Stimulated activated CD4-positive, alpha-beta T cell treated with anti-CD3 and anti-CD28 coated beads, TNF-alpha, amount 100 ng/mL, for 4 hours (primary cell): Measurements from ENCODE around the gene SUV39H2.
"Not testable (repeated sequence)": the region's sequence is repeated elsewhere in the genome, so short reads cannot be mapped to it uniquely, and the experiment has no call there.

ENCODE experiments used
- DNase-seq, 3 experiments: peaks; one replicate each; pipeline ENCODE4 v3.0.0-alpha.2; 2020; ENCODE audit warnings: low read depth in 3 of 3

The SUV39H2 gene

DNA sequence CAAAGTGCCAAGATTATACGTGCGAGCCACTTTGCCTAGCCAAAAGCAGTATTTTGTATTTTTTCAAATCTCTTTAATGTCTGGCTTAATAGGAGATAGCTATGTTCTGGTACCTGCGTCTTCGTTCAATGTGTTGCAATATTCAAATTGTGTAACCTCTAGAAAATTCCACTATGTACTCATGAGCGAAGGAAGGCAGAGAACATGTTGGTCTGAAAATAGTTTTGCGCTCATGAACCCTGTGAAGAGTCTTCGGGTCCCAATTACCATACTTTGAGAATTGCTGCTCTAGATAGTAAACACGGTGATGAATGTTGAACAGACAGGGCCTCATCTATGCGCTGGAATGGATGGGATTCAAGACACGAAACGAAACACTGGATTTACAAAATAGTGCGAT lies 2.7 kb upstream of the SUV39H2 start:
- no peak for DNase-seq

DNA sequence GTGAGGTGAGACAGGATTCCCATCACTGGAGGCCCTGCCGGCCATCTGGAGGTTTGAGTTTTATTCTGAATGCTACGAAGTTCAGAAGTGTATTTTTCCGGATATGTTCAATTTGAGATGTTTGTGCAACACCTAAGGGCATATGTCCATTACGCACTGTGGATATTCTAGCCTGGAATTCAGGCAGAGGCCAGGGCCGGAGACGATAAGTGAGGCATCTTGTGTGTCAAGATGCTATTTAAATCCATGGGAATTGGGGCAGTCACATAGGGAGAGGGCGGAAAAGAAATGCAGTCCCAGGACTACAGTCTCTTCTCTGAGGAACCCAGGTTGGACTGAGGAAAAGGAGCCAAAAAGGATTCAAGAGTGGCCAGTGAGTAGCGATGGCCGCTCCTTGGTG lies 1.9 kb upstream of the SUV39H2 start:
- DNase-seq, result no peak

DNA sequence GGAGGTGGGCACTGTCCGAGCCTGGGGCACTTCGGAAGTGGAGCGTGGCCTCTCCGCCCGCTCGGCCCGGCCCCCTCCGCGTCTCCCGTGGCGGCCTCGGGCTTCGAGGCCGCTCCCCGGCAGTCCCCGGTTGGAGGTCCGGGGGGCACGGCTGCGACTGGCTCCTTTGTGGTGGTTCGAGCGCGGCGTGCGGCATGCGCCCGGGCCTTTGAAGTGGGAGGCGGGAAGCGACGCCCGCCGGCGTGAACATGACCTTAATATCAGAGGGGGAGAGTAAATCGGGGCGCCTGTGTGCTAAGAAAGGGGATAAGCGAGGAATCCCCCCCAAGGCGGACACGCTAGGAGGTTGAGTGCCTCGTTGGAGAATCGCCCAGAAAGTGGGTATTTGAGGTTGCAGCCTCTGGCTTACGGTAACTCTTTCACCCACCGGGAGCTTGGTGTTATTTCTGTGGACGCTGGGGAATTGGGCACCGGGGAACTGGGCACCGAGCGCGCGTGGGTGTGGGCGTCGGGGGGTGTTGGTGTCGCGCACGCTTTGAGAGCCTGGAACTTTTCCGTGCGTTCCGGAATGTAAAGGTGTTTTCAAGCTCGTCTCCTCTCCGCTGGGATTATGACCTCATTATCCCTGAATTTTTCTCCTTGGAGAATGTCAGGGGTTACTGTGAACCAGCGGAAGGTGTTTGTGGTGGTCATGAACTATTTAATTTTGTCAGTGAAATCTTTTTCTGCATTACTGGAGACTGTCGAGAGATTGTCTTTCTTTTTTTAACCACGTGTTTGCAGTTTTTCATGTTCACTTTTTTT lies 660 bp downstream of the SUV39H2 start:
- peak; percentile 18 to 26 (median 20) for DNase-seq

DNA sequence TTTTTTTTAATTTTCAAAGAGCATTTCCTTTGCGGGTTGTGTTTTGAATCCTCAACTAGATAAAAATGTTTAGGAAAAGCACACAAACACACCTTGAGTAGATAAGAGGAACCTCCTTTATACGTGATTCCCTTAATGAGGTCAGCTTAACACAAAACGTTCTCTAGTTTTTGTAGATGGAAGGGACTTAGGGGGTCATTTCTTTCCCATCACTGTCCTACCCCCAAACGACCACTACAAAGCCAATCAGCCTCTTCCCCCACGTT lies 1.2 kb downstream of the SUV39H2 start:
- no peak for DNase-seq

DNA sequence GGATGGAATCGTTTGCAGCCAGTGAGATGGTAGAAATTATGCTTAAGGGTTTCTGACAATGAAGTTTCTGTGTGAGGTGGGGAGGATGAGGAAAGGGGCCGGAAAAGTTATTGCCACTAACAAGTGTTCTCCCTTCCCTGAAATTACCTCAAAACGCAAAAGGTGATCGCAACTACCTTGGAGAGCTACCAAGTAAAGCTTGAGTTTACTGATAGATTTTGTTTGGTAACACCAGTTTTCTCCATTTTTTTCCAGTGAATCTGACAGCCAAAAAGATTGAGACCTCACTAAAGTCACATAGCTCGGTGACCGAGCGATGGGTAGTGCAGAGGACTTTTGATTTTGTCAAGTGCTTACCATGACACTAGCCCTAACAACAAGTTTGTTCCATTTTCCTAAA lies 1.6 kb downstream of the SUV39H2 start:
- DNase-seq, result no peak

DNA sequence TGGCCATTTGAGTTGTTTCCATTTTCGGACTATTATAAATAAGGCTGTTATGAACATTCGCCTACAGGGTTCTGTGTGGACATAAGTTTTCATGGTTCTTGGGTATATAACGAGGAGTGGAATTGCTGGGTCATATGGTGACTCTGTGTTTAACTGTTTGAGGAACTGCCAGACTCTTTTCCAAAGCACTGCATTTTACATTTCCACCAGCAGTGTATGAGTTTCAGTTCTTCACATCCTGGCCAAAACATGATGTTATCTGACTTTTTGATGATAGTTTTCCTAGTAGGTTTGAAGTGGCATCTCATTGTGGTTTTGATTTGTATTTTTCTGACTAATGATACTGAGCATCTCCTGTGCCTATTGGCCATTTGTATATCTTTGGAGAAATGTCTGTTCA lies 5.4 kb downstream of the SUV39H2 start:
- DNase-seq, result no peak

DNA sequence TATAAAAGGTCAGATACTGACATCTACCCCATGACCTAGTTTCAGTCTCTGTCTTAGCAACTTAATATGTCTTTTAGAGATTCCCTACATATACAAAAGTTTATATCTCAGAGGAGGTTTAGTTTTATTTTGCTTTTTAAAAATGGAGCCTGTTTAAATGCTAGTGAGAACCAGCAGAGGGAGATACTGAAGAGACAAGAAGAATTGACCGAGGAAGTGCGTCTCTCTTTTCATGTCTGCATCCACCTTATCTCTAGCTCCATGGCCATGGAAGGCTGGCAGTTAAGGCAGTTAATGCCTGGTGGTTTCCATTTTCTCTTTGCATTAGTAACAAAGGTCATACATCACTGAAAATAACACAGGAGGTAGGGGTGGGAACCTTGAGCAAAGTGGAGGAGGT lies 10.7 kb downstream of the SUV39H2 start:
- DNase-seq, result no peak

DNA sequence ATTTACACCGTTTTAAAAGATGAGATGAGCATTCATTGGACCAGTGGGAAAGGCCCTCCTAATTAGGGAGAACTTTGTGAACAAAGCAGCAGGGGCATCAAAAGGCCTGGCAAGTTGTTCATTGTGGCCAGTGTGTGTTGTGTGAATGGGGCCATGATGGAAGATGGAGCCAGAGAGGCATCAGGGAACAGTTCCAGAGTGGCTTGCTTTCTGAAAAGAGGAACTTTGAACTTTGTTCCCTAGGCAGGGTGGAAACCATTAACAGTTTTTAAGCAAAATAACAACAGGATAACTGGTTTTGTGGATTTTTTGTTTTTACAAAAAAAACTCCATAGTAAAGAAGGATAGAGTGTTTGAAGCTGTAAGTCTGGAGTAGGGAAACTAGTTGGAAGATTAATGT lies 12.5 kb downstream of the SUV39H2 start:
- DNase-seq, result no peak

DNA sequence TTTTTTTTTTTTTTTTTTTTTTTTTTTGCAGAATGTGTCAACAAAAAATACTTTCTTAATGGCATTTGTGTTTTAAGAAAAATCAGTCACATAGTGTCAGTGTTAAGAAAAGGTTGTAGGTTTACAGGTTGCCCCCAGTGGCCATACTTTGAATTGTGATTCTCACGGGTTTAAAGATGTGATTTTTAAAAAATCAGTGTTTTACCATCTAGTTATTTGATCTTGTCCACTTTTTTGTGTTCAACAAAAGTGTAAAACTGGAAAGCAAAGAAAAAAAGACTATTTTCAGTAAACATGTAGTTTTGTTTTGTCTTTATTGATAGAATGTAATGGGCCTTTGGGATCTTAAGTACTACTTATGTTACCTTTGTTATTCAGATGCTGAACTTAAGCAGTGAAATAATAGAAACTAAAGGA lies 25.7 kb downstream of the SUV39H2 start:
- DNase-seq, result no peak

DNA sequence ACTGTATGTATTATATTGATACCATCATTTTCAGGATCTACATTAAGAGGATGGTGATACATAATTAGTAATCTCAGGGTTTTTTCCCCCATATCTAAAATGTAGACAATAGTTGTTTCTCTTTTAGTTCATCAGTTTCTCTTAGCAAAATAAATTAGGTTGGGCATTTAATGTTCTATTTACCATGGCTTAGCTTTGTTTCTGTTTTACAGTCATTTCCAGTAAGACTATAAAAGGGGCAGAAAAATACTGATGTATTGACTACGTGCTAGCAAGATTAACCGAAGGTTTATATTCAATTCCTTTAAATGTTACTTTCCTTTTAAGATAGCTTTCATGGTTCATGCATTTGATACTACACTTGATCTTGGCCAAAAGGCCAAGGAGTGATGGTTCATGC lies 26.2 kb downstream of the SUV39H2 start:
- DNase-seq, result no peak

DNA sequence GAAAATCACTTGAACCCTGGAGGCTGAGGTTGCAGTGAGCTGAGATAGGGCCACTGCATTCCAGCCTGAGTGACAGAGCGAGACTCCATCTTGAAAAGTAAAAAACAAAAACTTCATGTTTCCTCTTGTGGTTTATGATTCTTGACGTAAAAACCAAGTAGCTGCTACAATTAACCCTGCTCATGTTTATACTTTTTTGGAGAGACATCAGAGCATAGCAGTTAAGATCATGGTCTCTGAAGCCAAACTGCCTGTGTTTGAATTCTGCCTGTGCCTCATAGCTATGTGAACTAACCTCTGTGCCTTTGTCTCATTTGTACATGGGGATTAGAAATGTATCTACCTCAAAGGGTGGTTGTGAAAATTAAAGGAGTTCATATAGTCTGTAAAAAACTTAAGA lies 27.2 kb downstream of the SUV39H2 start:
- no peak for DNase-seq

DNA sequence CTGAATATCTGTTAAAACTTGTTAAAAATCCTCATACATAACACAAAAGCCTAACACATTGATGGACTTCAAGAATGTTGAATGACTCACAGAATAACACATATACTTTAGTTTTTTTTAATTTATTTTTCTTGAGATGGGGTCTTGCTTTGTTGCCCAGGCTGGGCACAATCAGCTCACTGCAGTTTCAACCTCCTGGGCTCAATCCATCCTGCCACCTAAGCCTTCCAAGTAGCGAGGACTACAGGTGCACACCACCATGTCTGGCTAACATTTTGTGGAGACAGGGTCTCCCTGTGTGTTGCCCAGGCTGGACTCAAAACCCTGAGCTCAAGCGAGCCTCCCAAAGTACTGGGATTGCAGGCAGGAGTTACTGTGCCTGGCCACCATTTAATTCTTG lies 28.1 kb downstream of the SUV39H2 start:
- no peak for DNase-seq

DNA sequence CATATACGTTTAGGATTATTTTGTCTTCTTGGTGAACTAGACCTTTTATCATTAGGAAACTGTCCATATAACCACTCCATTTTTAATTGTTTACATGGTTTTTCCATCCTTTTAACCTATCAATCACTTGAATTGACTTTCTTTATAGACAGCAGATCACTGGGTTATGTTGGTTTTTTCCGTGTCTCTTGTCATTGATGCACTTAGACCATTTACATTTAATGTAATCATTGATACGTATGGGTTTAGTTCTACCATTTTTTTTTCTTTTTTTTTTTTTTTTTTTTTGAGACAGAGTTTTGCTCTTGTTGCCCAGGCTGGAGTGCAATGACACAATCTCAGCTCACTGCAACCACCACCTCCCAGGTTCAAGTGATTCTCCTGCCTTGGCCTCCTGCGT lies 28.9 kb downstream of the SUV39H2 start:
- DNase-seq, result not testable (repeated sequence)

DNA sequence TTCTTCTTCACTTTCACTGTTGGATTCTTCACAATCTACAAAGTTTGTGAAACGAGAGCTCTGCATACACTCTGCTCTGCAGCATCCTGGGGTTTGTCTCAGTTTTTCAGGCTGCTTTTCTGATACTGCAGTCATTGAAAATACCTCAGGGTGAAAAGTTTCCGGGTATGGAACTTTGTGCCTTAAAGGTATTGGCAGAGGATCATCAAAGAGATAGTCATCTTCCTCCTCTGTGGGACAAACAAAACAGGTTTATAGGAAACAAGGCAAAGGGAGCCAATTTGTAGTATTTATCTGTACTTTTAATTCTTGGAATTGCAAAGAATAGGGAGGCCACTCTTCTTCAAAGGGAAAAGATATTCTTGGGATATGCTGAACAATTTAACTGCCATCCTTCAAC lies 30.4 kb downstream of the SUV39H2 start:
- no peak for DNase-seq

DNA sequence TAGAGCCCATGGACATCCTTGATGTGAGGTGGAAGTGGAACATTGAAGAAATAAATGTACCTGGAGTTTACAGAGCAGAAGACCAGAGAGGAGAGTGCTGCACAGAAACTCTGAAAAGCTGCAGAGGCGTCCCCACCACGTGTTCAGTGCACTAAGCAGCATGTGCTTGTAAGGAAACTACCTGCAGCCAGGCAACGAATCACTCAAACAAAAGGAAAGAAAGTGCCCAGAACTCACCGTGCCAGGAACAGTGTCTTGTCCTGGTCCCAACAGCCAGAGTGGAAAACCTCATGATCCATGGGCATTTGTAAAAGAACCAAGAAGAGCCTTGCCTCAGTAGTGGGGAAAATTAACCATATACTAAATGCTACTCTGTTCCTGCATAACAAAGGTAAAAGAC lies 32.3 kb downstream of the SUV39H2 start:
- no peak for DNase-seq

DNA sequence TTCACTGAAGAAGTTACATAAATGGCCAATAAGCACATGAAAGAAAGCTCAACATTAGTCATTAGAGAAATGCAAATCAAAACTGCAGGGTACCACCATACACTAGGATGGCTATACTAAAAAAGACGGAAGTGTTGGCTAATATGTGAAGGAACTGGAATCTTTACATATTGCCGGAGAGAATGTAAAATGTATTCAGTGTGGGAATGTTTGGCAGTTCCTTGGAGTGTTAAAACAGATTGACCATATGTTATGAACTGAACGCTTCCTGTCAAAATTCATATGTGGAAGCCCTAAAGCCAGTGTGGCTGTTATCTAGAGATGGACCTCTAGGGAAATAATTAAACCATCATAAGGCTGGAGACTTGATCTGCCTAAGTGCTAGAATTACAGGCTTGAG lies 33.1 kb downstream of the SUV39H2 start:
- no peak for DNase-seq

DNA sequence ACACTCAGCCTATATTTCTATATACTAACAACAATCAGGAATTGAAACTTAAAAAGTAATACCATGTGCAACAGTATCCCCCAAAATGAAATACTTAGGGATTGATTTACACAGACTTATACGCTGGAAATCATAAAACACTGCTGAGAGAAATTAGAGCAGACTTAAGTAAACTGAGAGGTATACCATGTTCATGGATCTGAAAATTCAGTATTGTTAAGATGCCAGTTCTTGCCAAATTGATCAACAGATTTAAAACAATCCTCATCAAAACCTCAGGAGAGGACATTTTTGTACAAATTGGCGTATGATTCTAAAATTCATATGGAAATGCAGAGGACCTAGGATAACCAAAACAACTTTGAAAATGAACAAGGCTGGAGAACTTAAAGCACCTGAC lies 37.9 kb downstream of the SUV39H2 start:
- no peak for DNase-seq

DNA sequence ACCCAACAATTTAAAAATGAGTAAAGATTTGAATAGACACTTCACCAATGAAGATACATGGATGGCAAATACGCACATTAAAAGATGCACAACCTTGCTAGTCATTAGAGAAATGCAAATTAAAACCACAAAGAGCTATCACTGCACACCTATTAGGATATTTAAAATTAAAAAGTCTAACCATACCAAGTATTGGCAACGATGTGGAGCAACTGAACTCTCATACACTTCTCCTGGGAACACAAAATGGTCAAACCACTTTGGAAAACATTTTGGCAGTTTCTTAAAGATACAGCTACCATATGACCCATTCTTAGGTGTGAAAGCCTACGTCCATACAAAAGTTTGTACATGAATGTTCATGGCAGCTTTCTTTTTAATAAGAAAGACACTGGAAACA lies 39.2 kb downstream of the SUV39H2 start:
- DNase-seq, result no peak

DNA sequence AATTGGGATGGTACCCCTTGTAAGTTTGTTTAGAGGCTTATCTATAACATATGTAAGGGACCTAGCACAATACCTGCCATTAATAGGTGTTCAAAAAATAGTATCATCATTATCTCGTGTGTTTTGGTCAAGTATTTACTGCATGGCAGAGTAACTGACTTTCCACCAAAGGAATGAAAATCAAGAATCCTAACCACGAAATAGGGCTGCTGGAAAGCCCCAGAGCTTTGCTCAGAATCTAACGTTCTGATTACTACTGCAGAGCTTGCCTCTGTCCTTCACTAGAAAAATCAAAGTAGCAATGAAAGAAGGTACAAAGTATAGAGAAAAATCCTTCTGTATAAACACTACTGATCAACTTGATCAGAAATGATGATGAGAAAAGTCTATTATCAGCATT lies 40.3 kb downstream of the SUV39H2 start:
- DNase-seq, result no peak

DNA sequence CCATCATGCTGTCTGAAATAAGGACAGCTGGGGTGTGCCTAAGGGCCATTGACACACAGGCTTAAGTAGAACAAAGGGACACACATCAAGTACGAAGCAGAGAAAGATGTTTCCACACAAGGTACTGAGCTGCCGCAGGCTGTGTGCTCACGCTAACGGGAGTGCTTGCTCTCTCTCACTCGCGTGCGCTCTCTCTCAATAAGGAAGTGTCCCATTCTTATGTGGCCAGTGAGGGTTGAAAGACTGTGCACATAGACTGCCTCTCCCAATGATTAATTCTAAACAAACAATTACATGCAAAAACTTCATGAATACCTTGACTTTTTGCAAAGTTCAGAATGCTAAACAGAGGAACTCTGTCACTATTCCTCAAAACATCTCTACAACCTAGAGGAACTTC lies 45.3 kb downstream of the SUV39H2 start:
- DNase-seq, result no peak

DNA sequence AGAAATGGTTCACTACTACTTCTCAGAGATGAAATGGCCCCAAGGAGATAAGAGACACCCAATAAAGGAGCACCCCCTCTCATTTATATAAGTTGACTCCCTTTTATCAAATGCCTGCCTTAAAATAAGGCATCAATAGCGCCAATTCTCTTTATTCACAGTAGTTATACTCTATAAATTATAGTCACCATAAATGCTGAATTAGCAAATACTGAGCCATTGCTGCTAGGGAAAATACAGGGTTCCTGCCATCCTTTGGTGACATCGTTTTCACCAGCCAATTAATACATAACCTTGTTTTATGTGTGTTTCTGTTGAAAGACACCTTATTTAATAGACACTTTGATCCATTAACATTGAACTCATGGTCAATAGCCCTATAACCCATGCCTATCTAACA lies 46.6 kb downstream of the SUV39H2 start:
- DNase-seq, result no peak

DNA sequence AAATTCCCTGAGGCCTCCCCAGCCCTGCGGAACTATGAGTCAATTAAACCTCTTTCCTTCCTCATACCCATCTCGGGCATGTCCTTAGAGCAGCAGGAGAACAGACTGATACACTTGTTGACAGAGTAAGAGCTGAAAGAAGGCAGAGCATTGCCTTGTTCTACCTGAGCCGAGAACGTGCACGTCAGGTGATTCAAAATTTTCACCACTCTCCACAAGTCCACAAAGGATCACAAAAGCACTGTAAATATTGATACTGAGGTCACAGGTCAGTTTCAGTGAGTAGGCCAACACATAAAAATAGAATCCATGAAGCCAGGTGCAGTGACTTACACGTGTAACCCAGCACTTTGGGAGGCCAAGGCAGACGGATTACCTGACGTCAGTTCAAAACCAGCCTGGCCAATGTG lies 47.4 kb downstream of the SUV39H2 start:
- DNase-seq, result no peak

DNA sequence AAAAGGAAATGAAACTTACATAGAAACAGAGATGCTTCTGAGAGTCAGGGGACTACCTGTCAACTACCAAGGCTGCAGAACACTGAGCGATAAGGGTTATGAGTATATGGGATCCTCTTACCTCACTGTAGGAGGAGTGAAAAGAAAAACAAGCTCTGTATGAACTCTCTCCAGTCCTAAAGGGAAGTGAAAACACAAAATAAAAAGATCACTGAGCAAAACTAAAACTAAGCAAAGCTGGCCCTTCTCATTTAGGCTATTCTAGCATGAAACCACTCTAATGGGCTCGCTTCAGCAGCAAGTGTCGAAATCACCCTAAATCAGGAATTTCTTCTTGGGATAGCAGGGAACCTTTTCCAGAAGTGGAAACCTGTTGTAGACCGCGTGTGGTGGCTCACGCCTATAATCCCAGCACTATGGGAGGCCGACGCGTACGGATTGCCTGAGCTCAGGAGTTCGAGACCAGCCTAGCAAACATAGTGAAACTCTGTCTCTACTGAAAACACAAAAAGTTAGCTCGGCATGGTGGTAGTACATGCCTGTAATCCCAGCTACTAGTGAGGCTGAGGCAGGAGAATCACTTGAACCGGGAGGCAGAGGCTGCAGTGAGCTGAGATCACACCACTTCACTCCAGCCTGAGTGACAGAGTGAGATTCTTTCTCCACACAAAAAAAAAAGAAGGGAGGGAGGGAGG lies 48.2 kb downstream of the SUV39H2 start:
- DNase-seq, result no peak

DNA sequence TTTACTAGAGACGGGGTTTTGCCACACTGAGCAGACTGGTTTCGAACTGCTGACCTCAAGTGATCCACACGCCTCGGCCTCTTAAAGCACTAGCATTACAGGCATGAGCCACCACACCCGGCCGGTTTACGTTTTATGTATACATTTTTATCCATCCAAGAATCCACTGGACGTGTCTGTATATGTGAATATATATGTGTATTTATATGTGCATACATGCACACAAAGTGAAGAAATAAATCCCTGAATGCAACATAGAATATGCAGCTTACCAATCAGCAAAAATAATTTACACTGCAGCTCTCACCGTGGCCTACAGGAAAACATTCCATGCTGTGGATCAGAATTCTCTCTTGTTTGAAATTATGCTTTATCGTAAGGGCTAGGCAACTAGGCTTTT lies 51.9 kb downstream of the SUV39H2 start:
- DNase-seq, result no peak
